Forelimb muscle (tissue), 1 donor: Measurements from ENCODE around the gene ABCF2. TPM values are rescaled to one million over a fixed set of nuclear protein-coding genes. Genes with fewer than 3 reads are reported as not detected.

Source experiments
- DNase-seq: peaks from one replicate; pipeline ENCODE4 v3.0.0-alpha.2; 2013; ENCODE audit warnings: low read depth
- polyA plus RNA-seq: library from polyadenylated mRNA; unstranded; fragments of 120-200 nt; gene quantifications from one replicate; pipeline ENCODE4 v1.2.1, GENCODE V29; 2013; ENCODE audit not compliant: insufficient read length

Gene ABCF2
- polyA plus RNA-seq, 1 donor, result 17.4 TPM

DNA sequence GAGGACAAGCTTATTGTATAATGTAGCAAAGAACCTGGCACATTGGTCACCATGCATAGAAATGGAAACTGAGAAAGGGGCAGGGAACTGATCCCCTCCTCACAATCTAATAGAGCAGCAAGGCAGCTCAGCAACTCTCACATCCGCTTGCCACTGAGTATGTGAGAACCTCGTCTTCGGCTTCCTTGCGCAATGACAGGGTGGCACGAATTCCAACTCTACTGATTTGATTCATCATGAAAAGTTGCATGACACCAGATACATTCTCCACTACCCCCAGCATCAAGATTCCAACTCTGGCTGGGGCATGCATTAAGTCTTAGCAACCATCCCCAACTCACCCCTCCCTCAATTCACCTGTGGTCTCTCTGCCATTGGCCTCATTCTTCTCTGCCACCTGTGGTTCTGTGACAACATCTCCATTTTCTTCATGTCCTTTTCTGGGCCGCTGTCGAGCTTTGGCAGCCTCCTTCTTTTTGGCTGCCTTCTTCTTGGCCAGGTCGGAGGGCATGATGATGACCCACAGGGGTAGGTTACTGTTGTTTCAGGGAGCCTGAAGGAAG lies 976 bp downstream of the ABCF2 start:
- no peak for DNase-seq

- no peak for DNase-seq
Measured at GRCh38 chr7:151223728-151224127, 3.3 kb downstream of the ABCF2 start.

GRCh38 chr7:151218170-151218569 lies 8.8 kb downstream of the ABCF2 start:
- DNase-seq, result no peak

DNA sequence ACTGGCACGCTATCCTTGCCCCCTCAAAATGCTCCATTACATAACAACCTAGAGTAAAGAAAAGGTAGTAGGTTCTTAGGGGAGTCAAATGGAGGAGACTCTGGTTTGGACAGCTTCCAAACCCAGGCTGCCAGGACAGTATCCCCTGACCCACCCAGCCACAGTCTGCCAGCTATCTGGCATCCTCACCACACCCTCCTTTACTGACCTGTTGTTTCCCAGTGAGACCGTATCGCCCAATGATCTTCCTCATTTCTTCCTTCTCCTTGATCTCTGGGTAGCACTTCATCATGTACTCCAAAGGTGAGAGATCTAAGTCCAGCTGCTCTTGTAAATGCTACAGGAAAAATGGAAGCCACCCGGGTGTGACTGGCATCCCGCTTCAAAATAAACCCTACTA lies 11.6 kb downstream of the ABCF2 start:
- no peak for DNase-seq

DNA sequence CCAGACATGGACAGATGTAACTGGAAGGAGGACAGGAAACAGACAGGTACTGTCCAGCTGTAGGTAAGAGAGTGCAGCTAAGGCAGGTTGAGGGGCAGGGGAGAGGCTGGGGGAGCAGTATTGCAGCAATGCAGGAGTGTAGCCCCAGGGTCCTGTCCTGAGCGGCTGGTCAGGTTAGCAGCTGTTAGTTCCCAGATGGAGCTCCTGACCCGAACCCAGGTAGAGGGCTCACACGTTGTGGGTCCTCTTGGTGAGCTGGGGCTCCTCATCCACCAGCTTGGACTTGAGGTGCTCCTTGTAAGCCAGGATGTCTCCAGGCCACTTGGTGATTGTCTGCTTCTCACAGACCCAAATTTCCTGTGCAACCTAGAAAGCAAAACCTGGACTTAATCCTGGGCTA lies 13.2 kb downstream of the ABCF2 start:
- no peak for DNase-seq

DNA sequence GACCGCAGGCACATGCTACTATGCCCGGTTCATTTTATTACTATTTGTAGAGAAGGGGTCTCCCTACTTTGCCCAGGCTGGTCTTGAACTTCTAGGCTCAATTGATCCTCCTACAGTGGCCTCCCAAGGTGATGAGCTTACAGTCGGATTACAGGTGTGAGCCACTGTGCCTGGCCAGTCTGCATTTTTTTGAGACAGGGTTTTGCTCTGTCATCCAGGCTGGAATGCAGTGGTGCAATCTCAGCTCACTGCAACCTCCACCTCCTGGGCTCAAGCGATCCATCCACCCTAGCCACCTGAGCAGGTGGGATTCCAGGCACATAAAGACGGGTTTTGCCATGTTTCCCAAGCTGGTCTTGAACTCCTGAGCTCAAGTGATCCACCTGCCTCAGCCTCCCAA lies 14.4 kb downstream of the ABCF2 start:
- no peak for DNase-seq

DNA sequence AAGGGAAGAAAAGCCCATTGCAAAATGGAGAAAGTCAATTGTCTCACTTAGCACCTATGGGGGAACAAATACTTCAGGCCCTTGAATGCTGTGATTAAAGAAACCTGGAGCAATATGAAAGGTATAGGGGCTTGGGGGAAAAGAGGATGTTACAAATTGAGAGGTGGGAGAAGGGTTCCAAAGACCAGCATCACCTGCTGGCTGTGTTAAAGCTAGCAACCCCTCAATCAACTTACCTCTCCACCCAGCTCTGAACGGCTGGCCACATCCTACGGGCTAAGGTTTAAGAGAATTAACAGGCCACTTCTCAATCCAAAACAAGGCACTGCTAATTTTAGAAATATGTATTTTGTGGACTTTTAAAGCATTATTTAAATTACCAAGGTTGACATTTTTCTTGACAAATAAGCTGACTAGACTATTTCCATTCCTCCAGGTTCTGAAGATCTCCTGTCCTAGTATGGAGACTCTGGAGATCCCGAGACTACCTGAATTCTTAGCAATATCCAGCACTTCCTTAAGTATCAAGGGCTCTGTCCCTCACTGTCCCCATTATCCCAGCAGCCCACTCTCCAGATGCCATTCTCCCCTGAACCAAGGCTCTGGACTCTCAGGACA lies 15.7 kb downstream of the ABCF2 start:
- no peak for DNase-seq

DNA sequence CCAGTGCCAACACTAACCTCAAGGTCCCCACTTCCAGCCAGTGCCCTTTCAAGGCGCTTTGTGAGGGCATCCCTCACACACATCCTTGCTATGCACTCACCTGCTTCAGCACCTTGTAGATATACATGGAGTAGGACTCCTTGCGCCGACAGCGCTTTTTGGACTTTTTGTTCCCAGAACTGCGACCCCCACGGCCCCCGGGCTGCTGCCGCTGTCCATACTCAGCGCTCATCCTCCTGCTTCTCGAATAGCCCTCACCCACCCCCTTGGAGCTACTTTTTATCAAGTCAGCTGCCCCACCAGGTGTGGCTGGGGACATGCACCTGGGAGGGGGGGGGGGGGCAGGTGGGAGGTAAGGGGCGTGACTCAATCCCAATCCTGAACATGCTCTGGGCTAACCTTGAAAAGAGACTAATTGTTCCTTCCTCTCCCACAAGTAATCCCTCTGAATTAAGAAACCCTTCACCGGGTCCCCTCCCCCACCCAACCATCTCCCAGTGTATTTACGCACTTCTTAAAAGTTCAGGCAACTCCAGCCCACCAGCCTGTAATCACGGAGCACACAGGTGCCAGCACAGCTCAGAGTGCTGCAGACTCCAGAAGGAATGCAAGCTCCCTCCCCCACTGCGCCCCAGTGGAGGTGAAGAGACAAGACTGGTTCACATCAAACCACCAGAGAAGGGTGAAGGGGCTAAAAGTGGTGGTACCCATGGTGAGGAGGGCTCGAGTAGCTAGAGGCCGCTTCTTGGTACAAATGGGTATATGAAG lies 16.7 kb downstream of the ABCF2 start, which contains the start of gene H2BK1:
TSS of gene H2BK1 (minus strand) at position 402 of the 768 bp plus-strand sequence. CDS start at position 232, 170 bp downstream.
- no peak for DNase-seq

GRCh38 chr7:151209588-151209987 lies 17.4 kb downstream of the ABCF2 start:
- DNase-seq, result no peak

DNA sequence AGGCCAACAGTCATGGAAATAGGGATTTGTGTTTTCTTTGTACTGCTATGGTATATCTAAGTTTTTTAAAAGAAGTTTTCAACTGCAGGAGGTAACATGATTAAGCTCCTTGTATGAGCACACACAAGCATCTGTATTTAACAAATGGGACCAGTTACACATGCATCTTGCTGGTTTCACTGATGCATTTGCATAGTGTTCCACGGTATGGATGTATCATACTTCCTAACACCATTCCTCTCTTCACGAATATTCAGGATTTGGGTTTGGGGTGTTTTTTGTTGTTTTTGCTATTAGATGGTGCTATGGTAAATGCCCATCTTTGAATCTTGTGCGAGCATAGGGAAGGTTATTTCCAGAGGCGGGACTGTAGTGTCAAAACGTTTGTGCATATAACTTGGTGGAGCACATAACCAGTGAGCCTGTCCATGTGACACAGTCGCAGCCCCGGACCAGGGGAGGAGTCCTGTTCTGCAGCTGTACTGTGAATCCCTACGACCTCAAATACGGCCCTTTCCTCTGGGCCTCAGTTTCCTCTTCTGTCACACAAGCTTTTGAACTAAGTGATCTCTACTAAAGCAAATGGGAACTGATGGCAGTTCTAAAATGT lies 18.6 kb downstream of the ABCF2 start:
- DNase-seq, result no peak

GRCh38 chr7:151207804-151208203 lies 19.2 kb downstream of the ABCF2 start:
- DNase-seq, result no peak

DNA sequence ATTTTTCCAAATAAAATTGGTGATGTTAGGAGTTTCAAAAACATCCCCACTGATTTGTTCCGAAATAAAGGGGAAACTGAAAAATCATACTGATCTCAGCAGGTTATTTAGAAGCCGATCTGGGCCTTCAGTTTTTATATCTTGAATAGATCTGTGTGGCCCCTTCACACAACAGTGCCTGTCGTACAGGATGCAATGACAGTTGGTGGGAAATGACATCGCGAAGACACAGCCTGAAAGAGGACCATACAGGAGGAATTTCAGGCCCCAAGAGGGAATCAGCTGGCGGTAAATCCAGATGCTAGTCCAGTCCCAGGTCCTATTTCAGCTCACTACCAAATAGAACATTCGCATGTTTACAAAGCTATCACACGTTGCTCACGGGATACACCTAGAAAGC lies 19.7 kb downstream of the ABCF2 start:
- no peak for DNase-seq

GRCh38 chr7:151206914-151207313 lies 20.1 kb downstream of the ABCF2 start:
- DNase-seq, result no peak

DNA sequence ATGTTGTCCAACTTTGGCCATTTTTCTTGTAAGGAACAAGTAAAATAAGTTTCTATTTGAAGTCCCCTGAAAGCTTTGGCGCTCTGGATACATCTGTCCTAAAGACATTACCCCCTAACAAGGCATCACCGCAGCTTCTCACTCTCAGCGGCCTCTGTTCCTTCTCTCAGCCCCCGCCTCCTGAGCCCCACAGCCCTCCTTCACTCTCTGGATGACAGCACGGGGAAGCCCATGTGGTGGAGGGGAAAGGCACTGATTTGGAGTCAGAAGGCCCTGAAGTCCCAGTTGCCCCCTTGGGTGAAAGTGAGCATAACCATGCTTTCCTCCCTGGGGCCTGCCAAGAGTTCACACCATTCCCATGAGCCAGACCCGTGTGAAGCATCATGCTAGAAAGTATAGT lies 21.3 kb downstream of the ABCF2 start:
- DNase-seq, result no peak

DNA sequence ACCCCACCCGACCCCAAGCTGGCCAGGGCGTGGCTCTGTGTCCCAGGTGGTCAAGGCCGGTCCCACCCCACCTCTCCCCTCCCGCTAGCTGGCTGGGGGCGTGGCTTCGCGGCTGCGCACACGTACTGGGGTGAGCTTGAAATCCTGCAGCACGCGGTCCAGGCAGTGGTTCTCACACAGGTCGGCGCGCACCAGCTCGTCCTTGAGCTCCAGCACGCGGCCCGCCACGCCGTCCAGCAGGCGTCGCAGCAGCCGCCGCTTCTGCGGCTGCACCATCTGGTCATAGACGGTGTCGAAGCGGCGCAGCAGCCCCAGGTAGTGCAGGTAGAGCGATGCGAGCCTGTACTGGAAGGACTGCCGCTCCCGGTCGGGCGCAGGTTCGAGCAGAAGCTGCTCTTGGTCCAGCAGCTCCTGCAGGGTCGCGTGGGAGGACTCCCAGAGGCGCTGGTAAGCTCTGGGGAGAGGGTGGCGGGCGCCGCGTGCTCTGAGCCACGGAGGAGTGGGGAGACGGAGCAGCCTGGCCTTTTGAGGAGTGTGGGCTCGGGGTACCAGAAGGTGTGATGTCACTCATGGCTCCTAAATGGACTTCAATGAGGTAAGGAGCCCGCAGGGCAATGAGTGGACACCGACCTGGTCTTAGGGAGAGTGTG lies 22.5 kb downstream of the ABCF2 start:
- DNase-seq, result no peak

GRCh38 chr7:151202836-151203235 lies 24.2 kb downstream of the ABCF2 start:
- no peak for DNase-seq

- no peak for DNase-seq
Measured at GRCh38 chr7:151201751-151202150, 25.3 kb downstream of the ABCF2 start.

GRCh38 chr7:151201344-151201743 lies 25.7 kb downstream of the ABCF2 start:
- DNase-seq, result no peak

DNA sequence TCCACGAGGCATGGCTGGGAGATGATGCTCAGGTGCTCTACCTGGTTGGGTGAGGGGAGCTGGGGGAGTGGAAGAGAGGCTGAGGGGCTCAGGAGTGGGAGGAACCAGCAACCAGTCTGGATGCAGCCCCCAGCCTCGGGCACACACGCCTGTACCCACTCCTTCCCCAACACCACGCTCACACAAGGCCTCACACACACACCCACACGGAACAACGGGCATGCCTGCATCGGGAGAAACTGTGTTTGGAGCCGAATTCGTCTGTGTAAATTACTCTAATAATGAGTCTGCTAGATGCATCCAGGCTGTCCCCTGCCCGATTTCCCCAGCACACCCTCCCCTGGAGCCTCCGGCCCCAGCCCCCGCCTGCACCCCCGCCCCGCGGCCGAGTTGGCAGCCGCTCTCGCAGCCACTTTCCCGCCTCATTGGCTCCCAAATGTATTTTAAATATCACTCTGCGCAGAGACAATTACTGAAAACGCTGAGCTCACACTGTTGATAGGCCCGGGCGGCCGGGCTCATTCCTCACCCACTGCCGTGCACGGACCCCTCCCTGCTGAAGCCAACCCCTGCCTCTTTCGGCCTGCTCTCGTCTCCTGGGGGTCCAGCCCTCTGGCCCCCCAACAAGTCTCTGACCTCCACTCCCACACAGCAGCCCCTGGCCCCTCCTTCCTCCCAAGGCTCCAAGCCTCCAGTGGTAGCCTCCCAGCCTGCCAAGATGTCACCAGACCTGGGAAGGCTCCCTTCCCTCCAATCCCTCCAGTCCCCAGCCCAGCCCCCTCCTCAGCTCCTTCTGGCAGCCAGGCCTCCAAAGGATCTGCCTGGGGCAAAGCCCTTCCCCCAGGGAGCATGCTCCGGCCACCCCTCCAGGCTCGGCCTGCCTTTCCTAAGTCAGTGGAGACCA lies 27.8 kb downstream of the ABCF2 start:
- DNase-seq, result no peak

DNA sequence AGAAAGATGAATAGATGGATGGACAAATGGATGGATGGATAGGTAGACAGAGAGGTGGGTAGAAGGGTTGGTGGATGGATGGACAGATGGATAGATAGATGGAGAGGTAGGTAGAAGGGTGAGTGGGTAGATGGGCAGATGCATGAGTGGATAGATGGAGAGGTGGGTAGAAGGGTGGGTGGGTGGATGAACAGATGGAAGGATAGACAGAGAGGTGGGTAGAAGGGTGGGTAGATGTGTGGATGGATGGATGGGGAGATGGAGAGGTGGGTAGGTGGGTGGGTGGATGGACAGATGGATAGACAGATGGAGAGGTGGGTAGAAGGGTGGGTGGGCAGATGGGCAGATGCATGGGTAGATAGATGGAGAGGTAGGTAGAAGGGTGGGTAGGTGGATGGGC lies 29.1 kb downstream of the ABCF2 start:
- no peak for DNase-seq
